GM19043 (cell line): ENCODE measurements around the gene HELT.

Source experiments
- ATAC-seq: cut with Tn5 transposase; IDR thresholded peaks from one replicate; pipeline ENCODE4 v1.9.1; 2021; ENCODE audit warnings: low read depth; ENCODE audit not compliant: unreplicated experiment

Gene HELT

DNA sequence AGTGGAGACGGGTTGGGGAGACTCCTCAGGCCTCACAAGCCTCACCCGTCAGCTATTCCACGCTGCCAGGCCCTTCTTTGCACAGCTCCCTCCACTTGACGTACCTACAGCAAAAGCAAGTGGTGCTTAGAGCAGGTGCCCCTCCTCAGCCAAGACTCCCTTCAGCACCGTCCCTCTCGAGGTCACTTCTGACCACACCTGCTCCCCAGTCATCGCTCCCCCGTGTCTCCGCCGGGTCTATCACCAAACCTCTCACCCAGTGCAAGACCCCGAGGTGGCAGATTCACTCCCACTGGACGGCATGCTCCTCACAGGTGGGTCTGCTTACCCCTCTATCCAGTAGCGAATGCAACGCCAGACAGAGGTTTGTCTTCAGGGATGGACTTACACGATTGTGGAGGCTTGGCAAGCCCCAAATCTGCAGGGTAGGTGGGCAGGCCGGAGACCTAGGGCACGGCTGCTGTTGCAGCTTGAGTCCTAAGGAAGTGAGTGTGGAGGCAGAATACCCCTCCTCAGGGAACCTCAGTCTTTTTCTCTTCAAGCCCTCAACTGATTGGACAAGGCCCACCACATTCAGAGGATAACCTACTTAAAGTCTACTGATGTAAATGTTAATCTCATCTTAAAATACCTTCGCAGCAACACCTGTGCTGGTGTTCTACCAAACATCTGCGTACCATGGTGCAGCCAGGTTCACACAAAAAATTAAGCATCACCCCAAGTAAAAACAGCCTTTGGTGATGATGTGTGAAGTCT is 14.5 kb upstream of the HELT start:
- no peak for ATAC-seq

DNA sequence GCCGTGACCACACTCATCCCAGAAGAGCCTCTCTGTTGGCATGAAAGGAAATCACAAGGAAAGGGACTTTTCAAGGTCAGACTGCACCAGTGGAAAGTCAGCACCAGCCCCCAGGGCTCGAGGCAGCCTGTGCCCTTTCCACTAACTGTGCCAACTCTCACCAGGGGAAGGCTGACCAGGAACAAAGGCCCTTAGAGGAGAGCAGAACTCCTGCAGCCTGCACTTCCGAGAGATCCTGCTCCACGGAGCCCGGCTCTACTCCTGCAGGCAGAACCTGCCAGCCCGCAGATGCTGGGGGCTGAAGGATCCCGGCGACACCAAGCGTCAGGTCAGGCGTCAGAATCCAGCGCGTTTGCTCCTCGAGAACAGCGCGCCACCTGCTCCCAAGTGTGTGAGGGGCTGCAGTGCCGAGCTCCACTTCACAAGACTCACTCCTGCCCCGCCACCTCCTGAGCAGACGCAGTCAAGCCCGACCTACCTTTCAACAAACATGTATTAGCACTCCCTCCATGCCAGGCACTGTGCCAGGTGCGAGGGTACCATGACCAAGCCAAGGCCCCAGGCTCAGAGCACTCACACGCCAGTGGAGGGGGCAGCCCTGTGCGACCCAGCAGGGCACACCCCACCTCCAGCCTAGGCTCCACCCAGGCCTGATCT is 13.6 kb upstream of the HELT start:
- ATAC-seq: peak; percentile 29

DNA sequence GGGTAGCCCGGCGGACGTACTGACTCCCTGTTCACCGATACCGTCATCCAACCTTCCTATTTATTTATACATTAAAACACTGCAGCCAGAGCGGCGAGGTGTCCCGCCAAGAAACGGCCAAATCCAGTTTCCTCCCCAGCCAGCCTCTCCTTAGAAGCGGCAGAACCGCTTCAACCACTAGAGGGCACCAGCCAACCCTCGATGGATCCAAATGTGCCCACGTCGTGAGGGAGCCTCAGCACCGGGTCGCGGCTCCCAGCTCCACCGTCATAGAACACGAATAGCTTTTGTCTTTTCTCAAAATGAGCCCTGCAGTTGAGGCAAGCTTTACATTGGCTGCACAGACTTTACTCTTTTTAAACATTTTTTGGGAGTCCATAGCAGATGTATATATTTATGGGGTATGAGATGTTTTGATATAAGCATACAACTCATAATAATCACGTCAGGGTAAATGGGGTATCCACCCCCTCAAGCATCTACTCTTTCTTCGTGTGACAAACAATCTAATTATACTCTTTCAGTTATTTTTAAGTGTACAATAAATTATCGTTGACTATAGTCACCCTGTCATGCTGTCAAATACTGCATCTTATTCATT is 13.0 kb upstream of the HELT start:
- ATAC-seq: peak; percentile 82

DNA sequence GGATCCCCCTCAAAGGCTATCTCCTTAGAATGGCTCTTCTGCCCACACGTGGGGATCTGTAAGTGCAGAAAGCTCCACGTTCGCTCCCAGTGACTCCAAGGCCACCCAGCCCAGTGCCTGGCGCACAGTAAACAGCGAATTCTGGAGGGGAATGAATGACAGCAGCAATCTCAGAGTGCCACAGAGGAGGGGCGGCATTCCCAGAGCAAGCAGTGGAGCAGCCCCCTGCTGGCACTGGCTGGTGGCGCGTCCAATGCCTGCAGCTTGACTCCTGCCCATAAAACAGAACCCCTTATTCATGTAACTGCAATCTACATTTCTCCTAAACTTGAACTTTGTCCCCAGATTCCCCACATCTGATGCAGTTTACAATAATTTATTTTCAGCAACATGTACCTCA is 6.9 kb upstream of the HELT start:
- ATAC-seq: no peak

- no peak for ATAC-seq
Observed at GRCh38 chr4:185013417-185014125, 4.7 kb upstream of the HELT start.

GRCh38 chr4:185015108-185015507 is 3.2 kb upstream of the HELT start:
- ATAC-seq: no peak

DNA sequence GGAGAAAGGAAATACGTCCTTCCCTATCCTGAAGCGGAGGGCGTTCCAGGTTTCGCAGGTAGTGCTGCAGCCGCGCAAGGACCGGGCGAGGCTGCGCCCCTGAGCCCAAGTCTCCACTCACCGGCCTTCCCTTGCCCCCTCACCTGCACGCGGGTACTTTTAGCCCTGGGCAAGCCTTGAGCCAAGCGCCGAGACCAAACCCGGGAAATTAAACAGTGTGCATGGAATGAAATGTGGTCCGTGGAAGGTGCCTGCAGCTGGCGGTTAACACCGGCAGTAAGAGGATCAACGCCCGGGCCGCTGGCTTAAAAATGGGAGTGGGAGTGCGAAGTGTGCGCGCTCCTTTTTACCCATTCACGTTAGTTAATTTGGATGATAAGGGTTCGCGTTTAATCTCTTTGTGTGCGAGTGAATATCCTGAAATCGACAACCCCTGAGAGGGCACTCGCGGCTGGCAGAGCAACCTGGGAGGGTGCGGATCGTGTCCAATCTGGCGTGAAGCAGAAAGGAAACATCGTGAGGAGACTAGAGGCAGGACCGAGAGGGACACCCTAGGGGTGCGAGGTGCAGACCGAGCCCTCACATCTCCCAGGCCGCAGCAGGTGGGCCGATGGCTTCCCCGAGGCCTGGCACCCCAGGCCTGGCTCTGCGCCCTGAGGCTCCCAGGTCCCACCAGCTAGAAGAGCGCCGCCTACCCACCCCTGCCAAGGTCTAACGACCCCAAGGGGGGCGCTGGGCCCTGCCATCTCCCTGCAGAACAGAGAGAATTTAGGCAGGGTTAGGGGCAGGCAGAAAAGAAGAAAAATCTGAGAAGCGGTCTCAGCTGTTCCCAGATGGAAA is 2.0 kb upstream of the HELT start:
- no peak for ATAC-seq

GRCh38 chr4:185016946-185017758 is 1.1 kb upstream of the HELT start:
- no peak for ATAC-seq

DNA sequence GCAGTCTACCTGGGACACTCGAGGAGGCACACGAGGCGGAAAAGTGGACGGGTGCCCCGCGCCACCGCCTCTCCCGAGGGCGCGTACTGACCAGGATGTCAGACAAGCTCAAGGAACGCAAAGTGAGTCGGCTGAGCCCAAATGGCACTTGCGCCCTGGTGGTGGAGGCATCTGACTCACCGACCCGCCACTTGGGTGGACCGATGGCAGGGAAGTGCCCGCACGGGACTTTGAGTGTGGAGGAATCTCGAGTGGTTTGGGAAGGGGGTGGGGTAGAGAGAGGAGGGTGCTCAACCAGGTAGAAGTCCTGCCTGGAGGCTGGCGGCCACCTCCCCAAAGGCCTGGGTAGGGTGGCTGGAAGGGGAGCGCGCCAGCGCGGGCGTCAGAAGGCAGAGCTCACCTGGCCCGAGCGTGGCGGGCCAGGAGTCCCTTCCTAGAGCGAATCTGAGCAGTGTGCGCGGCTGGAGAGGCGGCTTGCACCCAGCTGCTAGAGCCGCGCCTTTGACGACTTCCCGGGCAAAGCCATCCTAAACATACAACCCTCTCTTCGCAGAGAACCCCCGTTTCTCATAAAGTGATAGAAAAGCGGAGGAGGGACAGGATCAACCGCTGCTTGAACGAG is 655 bp downstream of the HELT start:
- ATAC-seq: no peak

DNA sequence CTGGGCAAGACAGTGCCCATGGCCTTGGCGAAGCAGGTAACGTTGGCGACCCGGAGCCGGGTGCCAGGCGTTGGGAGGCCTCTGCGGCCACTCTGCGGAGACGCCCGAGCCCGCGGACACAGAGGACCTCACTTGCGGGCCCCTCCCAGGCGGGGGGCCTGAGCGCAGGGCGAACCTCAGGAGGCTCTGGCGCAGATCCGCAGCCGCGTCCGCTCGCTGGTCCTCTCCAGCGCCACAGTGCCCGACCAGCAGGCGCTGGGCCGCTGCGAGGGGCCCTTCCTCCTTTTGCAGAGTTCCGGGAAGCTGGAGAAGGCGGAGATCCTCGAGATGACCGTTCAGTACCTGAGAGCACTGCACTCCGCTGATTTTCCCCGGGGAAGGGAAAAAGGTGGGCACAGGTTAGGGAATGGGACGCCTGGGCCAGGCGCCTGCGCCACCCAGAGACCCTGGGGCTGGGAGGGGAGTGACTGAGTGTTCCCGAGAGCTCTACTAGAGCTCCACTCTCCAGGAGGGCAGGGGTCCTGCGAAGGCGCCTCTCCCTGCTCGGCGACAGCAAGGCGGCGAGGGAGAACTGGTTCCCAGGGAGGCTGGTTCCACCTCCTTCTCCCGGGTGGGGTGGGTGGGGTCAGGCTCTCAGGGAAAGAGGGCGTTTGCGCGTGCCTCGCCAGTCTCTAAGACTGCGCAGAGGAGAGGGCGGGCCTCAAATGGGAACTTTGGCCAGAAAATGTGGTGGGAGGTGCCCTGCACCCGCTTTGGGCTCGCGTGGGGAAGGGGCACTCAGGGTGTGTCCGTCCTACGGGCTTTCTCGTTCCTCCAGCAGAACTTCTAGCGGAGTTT is 1.4 kb downstream of the HELT start:
- no peak for ATAC-seq

- no peak for ATAC-seq
Observed at GRCh38 chr4:185020293-185020808, 2.1 kb downstream of the HELT start.

DNA sequence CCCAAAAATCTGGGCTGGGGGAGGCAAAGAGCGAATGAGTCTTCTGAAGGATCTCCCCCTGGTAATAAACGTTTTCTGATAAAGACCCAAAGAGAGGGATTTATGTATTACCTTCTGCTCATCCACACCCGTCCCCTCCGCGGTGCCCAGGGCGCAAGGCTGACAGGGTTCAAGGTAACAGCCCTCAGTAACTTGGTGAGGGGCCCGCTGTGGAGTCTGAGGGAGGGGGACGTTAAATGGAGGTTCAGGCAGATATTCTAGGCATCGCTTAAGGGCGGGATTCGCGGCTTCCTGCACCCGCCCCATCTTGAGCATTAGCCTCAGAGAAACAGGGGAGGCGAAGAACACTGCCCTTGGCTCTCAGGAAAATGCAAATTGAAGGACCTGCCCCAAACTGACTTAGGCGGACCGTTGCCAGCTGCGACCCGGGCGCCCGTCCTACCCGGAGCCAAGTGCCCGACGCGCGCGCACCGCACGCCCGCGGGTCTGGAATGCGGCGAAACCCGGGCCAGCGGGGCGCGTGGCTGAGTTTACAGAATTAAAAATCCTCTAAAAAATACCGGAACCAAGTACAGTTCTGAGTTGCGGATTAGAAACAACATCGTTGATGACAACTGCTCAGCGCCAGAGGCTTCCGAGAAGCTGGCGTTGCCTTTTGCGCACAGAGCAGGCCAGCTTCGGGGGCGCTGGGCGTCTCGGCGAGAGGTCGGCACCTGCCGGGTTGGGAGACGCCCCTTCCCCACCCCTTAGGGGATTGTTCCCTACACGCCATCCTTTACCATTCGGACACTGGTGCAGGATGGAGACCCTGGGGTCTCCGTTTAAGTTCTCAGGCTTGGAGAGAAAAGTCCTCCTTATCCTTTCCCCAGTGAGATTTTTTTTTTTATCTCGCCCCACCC is 2.8 kb downstream of the HELT start:
- ATAC-seq: no peak

- ATAC-seq: no peak
Observed at GRCh38 chr4:185023471-185023870, 5.2 kb downstream of the HELT start.

DNA sequence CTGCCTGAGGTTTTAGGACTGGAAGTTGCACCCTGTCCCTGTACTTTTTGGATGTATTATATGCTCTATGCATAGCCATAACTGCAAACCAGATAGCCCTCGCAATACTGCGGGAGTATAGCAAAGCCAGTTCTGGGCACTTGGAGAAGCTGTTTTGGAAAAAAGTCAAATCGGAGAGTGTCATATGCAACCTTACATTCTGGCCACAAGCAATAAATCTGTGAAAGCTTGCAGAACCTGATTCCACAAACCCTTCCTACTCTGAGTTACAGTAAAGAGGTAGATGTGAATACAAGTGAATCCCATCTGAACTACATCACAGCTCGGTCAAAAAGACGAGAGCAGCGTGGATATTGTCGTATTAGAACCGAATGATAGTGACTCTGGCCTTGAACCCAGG is 10.3 kb downstream of the HELT start:
- no peak for ATAC-seq

DNA sequence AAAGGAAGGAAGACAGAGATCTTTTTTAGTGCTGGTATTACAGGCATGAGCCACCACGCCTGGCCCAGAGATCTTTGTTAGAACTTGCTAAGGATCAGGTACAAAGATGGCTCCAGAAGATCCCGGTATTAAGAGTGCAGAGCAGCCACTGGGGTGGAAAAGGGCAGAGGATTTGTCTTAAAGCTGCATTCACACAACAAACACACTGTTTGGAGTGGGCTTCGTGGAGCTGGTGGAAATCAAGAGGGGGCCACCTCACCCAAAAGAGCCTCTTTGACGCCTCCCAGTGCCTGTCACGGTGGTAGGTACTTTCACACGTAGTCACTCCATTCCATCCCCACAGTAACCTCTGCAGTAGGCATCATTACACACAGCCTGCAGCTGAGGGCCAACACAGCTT is 13.3 kb downstream of the HELT start:
- no peak for ATAC-seq

DNA sequence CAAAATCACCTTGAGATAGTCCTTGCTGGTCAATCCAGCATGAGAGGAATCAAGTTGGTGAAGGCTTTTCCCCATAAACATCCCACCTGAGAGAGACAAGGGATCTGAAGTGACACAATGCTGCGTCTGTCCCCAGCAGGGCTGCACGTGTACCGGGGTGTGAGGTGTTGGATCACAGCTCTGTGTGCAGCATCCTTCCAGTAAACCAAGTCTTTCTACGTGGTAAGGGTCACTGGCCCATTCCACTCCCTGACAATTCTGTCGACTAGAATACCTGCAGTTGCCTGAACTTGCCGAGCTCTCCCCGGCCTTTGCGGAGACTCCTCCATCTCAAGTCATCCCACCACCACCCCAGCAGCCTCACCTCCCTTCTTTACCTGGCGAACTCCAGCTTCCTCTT is 14.8 kb downstream of the HELT start:
- ATAC-seq: no peak

GRCh38 chr4:185033950-185034349 is 15.7 kb downstream of the HELT start:
- no peak for ATAC-seq
